GM18858 (cell line): Measurements from ENCODE around the gene ITGA6.

ENCODE experiments used
- ATAC-seq: cut with Tn5 transposase; IDR thresholded peaks from one replicate; pipeline ENCODE4 v1.9.1; 2021; ENCODE audit not compliant: unreplicated experiment

The ITGA6 gene

DNA sequence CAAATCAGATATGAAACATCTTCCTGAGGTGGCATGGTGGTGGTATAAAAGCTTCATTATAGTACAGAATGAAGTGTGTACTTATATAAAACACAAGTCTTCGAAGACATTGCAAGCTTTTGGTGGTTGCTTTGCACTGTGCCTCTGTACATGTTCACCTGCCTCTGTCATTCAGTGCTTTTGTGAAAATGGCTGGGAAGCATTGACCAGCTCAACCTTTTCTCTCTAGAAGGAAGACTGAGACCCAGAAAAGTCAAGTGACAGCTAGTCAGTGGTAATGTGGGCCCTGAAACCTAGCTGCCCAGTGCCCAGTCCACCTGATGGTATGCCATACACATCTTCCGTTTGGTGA, 12.1 kb downstream of the ITGA6 start:
- ATAC-seq = no peak

DNA sequence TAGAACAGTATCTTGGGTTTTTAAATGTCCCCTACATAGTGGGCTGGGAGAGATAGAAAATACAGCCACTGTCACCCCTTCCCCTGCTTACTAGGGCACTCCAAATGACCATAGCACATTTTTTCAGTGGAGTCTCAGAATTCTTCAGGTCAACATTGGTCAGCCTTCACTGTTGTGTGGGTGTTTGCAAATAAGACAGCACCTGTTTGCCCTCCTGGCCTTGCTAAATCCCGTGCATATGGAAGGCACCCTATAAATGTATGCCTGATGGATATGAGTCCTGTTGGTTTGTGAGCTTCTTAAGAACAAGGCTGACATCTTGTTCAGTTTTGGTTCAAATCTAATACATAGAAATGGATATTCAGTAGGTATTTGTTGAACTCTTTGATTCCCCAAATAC, 12.5 kb downstream of the ITGA6 start:
- ATAC-seq = no peak

DNA sequence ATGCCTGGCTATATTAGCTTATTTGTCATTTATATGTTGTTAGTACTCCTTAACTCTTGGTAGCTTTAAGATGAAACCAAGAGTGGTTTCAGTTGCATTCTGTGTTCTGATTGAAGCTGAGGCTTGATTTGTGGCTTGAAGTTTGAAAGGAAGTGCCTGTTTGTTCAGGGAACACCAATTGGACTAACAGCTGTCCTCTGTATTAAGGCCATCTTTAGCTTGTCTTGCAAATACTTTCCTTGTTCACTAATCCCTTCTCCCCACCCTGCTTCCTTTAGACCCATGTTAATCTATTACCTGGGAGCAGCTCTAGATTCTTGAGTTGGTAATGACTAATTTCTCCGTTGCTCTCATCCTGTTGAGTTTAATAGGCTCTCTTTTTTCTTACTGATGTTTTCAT, 13.4 kb downstream of the ITGA6 start:
- ATAC-seq = no peak

DNA sequence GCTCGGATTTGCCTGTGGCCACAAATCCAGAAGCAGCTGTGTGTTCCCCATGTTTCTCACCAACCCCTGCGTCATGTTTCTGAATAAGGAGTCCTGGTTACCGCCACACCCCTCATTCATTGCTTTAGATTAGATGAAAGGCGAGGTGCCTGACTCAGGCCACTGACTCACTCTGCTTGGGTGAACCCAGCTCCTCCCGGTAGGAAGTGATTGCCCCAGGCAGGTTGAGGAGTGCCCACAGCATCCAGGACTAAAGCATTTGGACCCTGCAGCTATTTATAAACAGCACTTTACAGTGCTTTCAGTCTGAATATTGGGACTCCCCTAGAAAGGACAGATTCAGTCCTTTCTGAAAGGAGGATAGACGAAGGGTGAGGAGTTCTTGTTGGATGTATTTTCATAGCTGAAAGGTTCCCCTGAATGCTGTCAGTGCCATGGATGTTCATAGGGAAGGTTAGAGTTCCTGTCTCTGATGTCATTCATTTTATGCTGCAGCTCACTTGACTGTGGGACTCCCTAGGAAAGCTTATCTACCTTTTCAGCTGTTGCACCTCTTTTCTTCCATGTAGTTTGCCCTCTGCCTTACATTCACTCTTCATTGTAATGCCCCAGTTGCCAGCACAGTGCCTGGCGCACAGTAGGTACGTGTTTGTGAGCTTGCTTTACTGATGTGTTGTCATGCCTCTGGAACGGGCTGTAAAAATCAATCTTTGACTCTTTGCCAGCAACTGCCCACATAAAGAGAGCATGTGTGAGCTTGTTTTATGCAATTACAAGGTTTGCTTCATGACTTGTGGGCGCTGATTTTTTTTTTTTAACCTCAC, 14.9 kb downstream of the ITGA6 start:
- ATAC-seq = no peak

DNA sequence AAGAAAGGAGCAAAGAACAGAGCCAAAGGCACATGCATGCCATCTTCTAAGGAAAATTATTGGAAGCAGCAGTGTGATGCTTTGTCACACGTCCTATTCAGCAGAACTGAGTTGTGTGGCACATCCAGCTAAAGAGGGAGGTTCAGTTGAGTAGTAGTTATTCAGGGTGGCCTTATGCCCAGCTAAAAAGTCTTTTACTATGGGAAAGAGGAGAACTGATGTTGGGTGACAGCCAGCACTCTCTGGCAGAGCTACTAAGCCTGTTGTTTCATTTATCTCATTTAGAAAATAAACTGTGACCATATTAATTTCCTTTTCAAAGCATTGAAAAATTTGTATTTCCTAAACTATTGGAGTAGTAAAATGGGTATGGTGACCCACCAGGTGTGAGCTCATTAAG, 18.5 kb downstream of the ITGA6 start:
- ATAC-seq = no peak

GRCh38 chr2:172446474-172447063, 19.2 kb downstream of the ITGA6 start:
- no peak for ATAC-seq

GRCh38 chr2:172447811-172448493, 20.6 kb downstream of the ITGA6 start:
- no peak for ATAC-seq

DNA sequence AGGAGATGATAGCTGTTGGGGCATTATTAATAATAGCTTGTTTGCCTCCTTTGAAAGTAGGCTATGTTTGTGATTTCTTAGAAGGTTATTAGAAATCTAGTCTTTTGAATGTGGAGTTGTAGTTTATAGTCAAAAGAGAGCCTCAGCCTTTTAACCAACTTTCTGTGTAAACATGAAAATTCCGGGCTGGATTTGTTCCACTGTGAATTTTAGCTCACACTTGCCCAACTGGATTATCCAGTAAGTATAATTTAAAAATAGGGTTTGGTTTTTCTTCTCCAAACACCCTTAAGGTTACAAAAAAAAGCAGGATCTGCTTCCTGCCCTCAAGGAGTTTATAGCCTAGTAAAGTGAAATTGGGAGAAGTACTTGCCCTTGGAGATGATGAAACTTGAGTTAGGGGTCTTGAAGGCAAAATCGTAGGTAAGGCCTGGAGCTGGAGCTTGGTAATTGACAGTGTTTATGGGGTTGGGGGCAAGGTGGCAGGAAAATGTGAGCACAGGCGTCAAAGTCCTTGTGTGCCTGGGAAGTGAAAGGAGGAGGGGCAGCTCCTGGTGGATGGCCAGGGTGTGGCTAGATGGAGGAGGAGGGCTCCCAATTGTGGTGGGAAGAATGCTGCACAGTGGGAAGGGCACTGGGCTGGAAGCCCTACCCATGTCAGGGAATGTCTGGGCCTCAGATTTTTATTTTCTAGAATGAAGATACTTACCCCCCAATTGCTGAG, 21.3 kb downstream of the ITGA6 start:
- ATAC-seq = no peak

DNA sequence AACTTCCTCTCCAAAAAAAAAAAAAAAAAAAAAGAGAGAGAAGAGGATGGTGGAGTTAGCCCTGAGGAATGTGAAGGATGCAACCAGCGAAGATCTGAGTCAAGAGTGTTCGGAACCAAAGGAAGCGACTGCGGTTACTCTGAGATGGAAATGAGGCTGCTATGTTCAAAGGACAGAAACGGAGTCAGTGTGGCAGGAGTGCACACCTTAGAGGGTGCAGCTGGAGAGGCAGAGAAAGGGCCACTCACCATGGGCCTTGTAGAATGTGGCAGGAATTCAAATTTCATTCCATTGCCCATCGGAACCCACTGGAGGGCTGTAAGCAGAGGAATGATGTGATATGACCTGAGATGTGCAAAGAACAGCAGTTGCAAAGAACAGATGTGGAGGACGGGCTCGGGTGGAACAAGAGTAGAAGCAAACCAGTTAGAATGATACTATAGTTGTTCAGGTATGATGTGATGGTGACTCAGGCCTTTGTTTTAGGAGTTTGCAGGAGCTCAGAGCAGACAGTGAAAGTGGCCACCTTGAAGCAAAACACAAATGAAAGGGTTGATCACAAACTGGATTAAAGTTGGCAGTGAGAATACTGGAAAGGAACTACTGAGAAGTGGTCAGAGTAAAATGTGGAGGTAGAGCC, 22.6 kb downstream of the ITGA6 start:
- ATAC-seq = no peak

GRCh38 chr2:172451923-172452322, 24.5 kb downstream of the ITGA6 start:
- no peak for ATAC-seq

DNA sequence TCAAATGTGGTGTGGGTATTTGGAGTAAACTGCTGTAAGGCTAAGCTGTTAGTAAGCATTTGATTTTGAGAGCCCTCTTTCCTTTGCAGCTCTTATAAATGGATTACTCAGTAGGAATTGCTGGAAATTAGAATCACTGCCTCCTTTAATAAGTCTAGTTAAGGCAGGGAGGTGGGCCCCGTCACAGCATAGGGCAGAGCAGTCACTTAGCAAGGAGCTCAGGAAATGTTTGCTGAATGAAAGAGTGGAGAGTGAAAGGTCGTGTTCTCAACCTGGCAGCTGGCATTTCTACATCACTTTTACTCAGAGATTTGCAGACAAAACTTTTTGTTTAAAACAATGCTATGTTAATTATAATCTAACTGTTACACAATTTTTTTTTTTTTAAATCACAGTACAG, 25.5 kb downstream of the ITGA6 start:
- ATAC-seq = no peak

- ATAC-seq = no peak
These were observed 27.2 kb downstream of the ITGA6 start for GRCh38 chr2:172454404-172455120.

- no peak for ATAC-seq
These were observed 27.7 kb downstream of the ITGA6 start for GRCh38 chr2:172455121-172455515.

DNA sequence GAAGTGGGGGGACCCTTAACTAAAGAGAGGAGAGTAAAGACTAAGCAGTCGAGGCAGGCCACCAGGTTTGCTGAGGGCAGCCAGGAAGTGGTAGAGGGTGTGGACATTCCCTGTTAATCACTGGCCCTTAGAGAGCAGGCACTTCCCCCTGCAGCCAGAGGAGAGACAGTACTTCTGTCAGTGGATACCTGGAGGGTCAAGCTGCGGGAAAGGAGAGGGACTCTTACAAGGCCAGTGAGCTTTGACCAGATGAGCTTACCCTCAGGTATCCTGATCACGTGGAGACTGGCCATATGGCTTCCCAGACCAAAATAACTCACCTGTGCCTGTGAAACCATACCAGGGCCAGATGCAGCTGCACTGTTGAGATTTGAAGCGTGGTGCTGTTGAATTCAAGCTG, 28.6 kb downstream of the ITGA6 start:
- no peak for ATAC-seq

GRCh38 chr2:172457536-172457935, 30.1 kb downstream of the ITGA6 start:
- ATAC-seq = no peak

DNA sequence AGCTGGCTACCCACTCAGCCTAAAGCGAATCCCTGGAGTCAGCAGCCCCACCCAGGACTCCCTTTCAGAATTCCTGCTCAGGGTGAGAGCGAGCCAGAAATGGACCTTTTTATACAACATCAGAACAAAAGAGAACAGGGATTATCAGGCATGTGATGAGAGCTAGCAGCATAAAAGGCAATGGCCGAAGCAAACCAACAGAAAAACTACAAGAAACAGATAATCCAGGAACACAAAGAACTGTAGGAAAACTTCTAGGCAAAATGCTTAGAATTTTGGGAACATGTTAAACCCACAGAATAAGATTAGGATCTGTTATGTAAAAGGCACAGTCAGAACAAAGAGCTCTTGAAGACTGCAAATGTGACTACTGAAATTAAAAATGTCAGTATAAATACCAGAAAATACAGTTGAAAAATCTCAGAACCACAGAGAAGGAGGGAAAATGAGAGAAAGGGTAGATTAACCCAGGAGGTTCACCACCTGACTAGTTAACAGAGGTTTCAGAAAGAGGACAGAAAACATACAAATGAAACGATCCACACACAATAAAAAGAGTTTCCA, 31.3 kb downstream of the ITGA6 start:
- no peak for ATAC-seq

DNA sequence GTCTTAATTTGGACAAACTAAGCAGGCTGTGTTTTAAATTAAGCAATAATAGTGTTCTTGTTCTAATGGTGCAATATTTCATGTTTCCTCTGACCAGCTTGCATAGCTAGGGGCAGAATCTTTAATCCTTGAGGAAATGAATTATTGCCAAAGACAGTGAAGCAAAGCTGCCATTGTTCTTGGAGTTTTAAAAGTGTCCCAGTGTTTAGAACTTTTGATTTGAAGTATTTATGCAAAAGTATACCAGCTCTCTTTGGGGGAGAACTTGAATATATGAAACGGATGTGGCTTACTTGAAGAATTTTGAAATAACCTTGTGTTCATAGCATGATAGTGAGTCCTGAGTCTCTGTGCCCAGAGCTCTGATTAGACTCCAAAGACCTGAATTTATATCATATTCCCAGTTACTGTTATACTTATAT, 33.4 kb downstream of the ITGA6 start:
- ATAC-seq = no peak

DNA sequence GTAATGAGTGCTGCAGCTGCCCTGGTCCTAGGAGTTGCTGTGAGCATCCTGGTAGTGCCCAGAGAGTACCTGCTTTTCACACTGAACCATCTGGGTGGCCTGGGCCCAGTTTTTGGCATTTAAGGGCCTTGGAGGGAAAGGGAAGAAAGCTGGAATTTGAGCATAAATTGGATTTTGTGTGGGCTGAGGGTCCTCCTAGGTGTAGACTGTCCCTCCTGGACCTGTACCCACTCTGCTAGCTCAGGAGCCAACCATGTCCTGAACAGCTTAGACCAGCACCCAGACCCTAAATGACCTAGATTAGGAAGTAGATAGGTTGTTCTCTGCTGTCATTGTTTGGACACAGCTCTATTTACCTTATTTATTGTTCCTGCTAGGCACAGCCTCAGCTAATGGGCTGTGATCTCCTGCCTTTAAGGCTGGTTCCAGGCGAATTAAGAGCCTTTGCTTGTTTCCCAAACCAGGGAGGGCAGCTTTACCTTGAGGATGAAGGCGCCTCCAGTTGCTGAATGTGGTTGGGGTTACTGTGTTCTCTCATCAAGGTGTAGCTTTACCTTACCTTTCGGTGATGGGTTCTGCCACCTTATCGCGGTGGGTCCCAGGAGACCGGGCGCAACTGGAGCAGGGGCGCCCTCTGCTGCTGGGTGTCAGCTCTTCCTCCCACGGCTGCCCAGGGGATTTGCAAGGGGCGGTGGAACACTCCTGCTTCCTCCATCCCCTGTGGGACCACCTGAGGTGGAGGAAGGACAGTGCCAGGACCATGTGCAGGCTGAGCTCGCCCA, 34.4 kb downstream of the ITGA6 start:
- ATAC-seq = no peak

DNA sequence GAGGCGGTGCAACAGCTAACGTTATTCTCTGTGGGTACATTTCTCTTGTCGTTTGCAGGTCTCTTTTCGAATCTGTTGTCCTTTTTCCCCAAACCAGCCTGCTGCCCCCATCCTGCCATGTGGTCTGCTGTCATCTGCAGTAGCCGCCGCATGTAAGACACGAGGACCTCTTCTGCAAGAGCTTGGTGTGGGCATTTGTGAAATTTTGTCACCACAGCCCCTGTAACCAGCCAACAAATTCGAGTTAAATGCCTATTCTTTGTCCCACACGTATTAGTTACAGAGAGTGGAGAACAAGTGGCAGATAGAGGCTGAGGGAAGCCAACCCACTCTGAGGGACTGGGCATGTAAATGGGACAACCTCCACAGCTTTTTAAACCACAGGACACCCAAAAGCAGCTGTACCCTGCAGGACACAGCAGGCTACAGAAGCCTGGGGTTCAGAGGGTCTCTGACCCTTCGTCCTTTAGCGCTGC, 35.0 kb downstream of the ITGA6 start:
- no peak for ATAC-seq
